ENCODE measurements around the gene STEEP1.
A peak's percentile ranks its signal among the peaks of the same experiment; 100 is the strongest.

The STEEP1 gene

DNA sequence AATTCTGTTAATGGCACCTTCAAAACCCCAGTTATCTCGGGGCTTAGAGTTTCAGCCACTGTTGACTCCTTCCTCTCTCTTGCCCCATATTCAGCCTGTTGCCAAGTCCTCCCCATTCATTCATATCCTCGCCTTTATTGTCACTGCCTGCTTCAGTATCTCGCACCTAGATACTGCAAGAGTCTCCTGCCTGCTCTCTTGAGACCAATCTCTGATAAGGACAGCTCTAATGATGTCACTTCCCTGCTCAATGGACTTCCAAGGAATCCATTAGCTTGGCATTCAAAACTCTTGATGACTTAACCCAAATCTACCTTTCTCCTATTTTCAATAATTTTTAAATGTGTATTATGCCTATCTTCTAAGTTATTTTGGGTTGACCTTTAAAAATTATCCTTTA, 8.0 kb upstream of the STEEP1 start:
- H3K9me3 ChIP-seq = no peaks in the 10 kb centered on the region
- peak overlapping the region; percentile 97 for H3K4me3 ChIP-seq
- H3K27me3 ChIP-seq (ENCODE audit: low read depth) = no peaks in the 10 kb centered on the region
- DNase-seq (ENCODE audit: low spot score in 2 of 2) = no peak
- H3K4me1 ChIP-seq = peaks cover 15% of the 10 kb centered on the region
- in situ Hi-C loops (cut with MboI; ENCODE audit: low sequenced_read_pairs) = no loop called here
- peaks cover 16% of the 10 kb centered on the region for H3K36me3 ChIP-seq (replicated peaks)

DNA sequence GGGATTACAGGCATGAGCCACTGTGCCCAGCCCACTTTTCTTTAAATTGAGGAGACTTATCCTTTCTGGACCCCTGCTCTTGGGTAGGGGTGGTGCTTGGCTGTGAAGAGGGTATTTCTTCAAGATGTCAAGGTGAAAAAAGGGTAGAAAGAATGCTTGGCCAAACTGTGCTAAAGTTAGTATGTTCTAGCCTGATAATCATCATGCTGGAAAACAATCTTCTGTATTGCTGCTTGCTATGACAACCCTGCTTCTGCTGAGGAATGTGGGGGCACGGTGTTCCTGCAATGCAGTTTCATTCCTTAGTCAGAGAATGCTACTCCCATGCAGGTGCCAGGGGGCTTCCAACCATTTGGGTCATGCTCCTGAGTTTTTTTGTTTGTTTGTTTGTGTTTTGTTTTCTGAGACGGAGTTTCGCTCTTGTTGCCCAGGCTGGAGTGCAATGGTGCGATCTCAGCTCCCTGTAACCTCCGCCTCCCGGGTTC, 5.2 kb upstream of the STEEP1 start:
- no peaks in the 10 kb centered on the region for H3K27me3 ChIP-seq (ENCODE audit: low read depth)
- DNase-seq (ENCODE audit: low spot score in 2 of 2) = no peak
- no peak overlapping the region for H3K4me3 ChIP-seq
- H3K4me1 ChIP-seq = peaks cover 6% of the 10 kb centered on the region
- in situ Hi-C loops (cut with MboI; ENCODE audit: low sequenced_read_pairs) = no loop called here
- H3K36me3 ChIP-seq (replicated peaks) = no peaks in the 10 kb centered on the region
- H3K9me3 ChIP-seq = no peaks in the 10 kb centered on the region

DNA sequence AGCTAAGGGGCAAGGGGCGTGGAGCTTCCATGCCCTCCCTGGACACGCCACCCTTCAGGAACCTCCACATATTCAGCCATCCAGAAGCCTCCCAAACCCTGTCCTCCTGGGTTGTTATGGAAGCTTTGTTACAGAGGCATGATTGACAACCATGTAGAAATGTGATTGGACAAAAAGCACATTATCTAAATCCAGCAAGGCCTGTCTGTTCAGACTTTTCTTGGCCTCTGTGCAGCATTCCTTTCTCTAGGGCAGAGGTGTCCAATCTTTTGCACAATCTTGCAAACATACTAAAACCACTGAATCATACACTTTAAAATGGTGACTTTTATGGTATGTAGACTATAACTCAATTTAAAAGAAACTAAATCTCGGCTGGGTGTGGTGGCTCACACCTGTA, 12.7 kb downstream of the STEEP1 start:
- no peak for DNase-seq (ENCODE audit: low spot score in 2 of 2)
- Histone ChIP-seq H3K9me3 (no peaks in the 10 kb centered on the region), H3K4me3 (no peak overlapping the region), H3K4me1 (peaks cover 7% of the 10 kb centered on the region), H3K36me3 (replicated peaks) (peaks cover 6% of the 10 kb centered on the region), H3K27me3 (ENCODE audit: low read depth) (no peaks in the 10 kb centered on the region)
- in situ Hi-C loops (cut with MboI; ENCODE audit: low sequenced_read_pairs) = no loop called here

DNA sequence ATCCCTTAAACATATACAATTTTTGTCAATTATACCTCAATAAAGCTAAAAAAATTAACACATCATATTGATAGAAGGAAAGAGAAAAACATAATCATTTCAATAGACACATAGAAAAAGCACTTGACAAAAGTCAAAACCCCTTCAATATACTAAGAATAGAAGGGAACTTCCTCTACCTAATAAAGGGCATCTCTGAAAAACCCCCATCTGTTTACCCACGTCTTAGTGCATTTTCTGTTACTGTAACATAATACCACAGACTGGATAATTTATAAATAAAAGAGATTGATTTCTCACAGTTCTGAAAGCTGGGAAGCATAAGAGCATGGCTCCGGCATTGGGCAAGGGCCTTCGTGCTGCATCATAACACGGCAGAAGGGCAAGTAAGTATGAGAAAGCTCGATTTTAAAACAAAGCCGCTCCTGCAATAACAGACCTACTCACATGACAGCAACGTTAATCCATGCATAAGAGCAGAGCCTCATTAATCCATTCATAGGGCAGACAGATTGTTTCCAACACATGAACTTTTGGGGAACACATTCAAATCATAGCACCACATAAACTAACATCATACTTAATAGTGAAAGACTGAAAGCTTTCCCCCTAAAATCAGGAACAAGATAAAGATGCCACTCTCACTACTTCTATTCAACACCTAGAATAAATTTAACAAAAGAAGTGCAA, 15.7 kb downstream of the STEEP1 start:
- H3K27me3 ChIP-seq (ENCODE audit: low read depth) = no peaks in the 10 kb centered on the region
- H3K9me3 ChIP-seq = no peaks in the 10 kb centered on the region
- H3K36me3 ChIP-seq (replicated peaks) = peaks cover 3% of the 10 kb centered on the region; the same call in 1 of the 2 replicates
- no peak overlapping the region for H3K4me3 ChIP-seq
- in situ Hi-C loops (cut with MboI; ENCODE audit: low sequenced_read_pairs) = no loop called here
- H3K4me1 ChIP-seq = peaks cover 7% of the 10 kb centered on the region
- DNase-seq (ENCODE audit: low spot score in 2 of 2) = no peak

DNA sequence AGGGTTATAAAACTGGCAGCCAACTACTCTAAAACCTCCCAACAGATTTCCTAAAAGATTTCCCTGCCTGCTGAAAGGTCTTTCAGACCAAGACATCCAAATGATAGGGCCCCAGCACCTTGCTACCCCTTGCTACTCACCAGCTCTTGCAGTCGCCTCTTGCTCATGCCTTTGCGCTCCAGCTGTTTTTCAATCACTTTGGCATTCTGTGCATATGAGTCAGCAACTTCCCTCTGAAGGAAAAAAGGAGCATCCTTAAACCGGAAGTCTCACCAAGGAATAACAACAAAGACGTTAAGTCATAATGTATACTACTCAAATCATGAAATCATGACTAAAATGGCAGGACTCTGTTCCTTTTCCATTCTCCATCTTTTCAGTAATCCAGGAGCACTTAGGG, 24.0 kb downstream of the STEEP1 start:
- no peaks in the 10 kb centered on the region for H3K9me3 ChIP-seq
- no peak for DNase-seq (ENCODE audit: low spot score in 2 of 2)
- in situ Hi-C loops (cut with MboI; ENCODE audit: low sequenced_read_pairs) = no loop called here

DNA sequence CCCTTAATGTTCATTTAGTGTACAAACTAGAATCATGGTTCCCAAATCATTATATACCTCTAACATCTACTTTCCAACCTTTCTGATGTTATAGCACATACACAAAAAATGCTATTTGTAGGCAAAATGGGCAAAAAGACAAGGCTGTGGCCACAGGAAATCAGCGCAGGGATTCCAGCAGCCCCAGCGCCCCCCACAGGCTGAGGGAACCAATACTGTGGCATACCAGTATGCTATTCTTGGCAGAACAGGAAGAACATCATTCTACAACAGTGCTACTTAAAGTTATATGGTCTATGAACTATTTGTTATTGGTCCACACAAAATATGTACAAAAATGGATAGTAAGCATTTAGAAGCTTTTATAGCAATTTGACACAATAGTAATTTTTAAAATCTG, 25.3 kb downstream of the STEEP1 start:
- no peak overlapping the region for H3K4me3 ChIP-seq
- DNase-seq (ENCODE audit: low spot score in 2 of 2) = peak in 1 of 2 experiments; percentile 33
- in situ Hi-C loops (cut with MboI; ENCODE audit: low sequenced_read_pairs) = no loop called here
- H3K27me3 ChIP-seq (ENCODE audit: low read depth) = no peaks in the 10 kb centered on the region
- no peaks in the 10 kb centered on the region for H3K4me1 ChIP-seq
- H3K36me3 ChIP-seq (replicated peaks) = peaks cover 34% of the 10 kb centered on the region
- H3K9me3 ChIP-seq = no peaks in the 10 kb centered on the region

More for the DNA sequence above, 24.0 kb downstream of the STEEP1 start:
- H3K4me1 ChIP-seq = no peaks in the 10 kb centered on the region
- H3K27me3 ChIP-seq (ENCODE audit: low read depth) = no peaks in the 10 kb centered on the region
- no peak overlapping the region for H3K4me3 ChIP-seq
- peaks cover 34% of the 10 kb centered on the region for H3K36me3 ChIP-seq (replicated peaks)

DNA sequence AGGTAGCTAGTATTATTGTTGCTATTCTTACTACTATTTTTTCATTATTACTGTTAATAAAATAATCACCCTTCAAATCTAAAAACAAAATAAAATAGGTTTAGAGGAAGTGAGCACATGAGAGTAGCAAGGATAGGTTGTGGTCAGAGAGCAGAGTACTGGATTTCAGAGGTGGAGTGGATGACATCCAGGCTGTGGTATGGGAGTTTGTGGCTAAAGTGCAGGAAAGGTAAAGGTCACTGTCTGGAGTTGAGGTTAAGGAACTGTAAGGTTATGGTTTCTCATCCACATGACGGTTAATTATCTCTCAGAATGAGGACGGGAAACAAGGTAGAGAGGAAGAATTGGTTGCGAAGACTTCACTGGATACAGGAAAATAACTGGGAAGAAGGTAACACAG, 27.7 kb downstream of the STEEP1 start:
- Histone ChIP-seq H3K4me1 (no peaks in the 10 kb centered on the region), H3K27me3 (ENCODE audit: low read depth) (no peaks in the 10 kb centered on the region), H3K36me3 (replicated peaks) (peaks cover 34% of the 10 kb centered on the region), H3K9me3 (no peaks in the 10 kb centered on the region), H3K4me3 (no peak overlapping the region)
- in situ Hi-C loops (cut with MboI; ENCODE audit: low sequenced_read_pairs) = no loop called here
- DNase-seq (ENCODE audit: low spot score in 2 of 2) = no peak

DNA sequence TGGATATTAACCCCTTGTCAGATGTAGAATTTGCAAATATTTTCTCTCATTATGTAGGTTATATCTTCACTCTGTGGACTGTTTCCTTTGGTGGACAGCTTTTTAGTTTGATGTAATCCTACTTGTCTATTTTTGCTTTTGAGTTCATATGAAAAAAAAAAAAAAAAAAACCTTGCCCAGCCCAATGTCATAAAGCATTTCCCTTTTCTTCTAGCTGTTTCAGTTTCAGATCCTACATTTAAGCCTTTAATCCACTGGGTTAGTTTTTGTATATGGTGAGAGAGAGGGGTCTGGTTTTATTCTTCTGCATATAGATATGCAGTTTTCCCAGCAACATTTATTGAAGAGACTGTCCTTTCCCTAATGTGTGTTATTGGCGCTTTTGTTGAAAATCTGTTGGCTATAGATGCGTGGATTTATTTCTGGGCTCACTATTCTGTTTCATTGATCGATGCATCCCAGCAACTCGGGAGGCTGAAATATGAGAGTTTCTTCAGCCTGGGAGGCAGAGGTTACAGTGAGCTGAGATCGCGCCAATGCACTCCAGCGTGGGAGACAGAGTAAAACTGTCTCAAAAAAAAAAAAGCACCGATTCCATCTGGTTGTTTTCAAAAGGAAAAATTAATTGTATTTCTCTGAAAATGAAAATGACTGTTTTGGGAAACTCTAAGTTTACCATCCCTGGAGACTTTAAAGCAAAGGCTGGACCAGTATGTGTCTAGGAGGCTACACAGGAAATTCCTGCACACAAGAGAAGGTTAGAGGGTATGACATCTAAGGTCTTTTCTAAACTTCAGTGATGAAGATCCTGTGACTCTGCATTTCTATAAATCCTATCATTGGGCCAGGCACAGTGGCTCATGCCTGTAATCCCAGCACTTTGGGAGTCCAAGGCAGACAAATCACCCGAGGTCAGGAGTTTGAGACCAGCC, 35.6 kb downstream of the STEEP1 start:
- Histone ChIP-seq H3K27me3 (ENCODE audit: low read depth) (no peaks in the 10 kb centered on the region), H3K36me3 (replicated peaks) (no peaks in the 10 kb centered on the region; the same call in 1 of the 2 replicates), H3K9me3 (no peaks in the 10 kb centered on the region), H3K4me1 (no peaks in the 10 kb centered on the region), H3K4me3 (no peak overlapping the region)
- DNase-seq (ENCODE audit: low spot score in 2 of 2) = no peak
- in situ Hi-C loops (cut with MboI; ENCODE audit: low sequenced_read_pairs) = no loop called here

DNA sequence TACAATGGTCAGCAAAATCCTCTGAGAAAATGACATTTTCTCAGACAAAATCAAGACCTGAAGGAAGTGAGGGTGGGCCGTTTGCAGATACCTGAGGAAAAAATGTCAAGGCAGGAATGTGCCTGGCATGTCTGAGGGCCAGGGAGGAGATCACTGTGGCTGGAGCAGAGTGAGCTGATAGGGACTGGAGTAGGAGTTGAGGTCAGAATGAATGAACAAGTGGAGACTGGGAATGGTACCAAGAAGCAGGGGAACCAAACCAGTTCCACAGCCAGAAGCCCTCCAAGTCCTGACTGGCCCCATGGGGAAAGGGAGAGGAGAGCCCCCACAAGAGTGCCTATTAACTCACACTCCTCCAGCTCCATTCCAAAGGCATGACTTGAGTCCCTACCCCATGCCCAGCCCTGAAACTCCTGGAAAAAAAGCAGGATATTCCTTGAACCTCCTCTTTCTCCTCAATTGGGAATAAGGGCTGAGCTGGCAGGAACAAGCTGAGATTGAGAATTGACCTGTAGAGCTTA, 41.5 kb downstream of the STEEP1 start:
- Histone ChIP-seq H3K27me3 (ENCODE audit: low read depth) (peaks cover 3% of the 10 kb centered on the region; the same call in 1 of the 2 replicates), H3K4me3 (no peak overlapping the region), H3K36me3 (replicated peaks) (no peaks in the 10 kb centered on the region), H3K4me1 (no peaks in the 10 kb centered on the region), H3K9me3 (no peaks in the 10 kb centered on the region)
- in situ Hi-C loops (cut with MboI; ENCODE audit: low sequenced_read_pairs) = loop anchor here (25.0 kb wide), 3 partner anchors 214 to 714 kb away; no protein-coding TSS in a partner anchor
- DNase-seq (ENCODE audit: low spot score in 2 of 2) = no peak

DNA sequence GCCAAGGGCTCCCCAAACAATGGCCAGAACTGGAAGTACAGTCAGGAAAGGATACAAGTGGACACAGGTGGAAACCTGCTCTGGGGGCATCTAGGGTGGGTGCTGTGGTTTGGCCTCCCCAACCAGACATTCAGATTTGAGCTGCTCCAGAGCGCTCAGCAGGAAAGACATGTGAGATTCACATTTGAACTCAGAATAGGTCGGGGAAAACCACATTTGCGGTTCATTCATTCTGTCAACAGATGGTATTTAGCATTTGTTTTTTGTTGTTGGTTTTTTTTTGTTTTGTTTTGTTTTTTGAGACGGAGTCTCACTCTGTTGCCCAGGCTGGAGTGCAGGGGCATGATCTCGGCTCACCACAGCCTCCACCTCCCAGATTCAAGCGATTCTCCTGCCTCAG, 44.0 kb downstream of the STEEP1 start:
- Histone ChIP-seq H3K9me3 (no peaks in the 10 kb centered on the region), H3K4me1 (no peaks in the 10 kb centered on the region), H3K4me3 (no peak overlapping the region), H3K36me3 (replicated peaks) (no peaks in the 10 kb centered on the region), H3K27me3 (ENCODE audit: low read depth) (peaks cover 3% of the 10 kb centered on the region; the same call in 1 of the 2 replicates)
- in situ Hi-C loops (cut with MboI; ENCODE audit: low sequenced_read_pairs) = loop anchor here (25.0 kb wide), 3 partner anchors 216 to 716 kb away; no protein-coding TSS in a partner anchor
- DNase-seq (ENCODE audit: low spot score in 2 of 2) = no peak

DNA sequence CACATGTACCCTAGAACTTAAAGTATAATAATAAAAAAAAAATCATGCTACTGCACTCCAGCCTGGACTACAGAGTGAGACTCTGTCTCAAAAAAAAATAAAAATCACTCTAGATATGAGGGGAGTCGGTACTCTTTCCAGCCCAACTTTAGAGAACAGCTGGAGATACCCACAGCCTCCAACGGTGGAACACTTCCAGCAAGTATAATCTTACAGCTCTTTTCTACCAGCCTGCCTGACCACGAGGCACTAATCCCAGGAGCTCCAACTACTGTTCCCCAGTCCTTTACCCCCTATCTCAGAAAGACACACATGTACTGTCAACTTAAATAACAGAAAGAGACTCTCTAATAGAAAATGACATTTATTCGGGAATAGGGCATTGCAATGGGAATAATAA, 46.8 kb downstream of the STEEP1 start:
- Histone ChIP-seq H3K27me3 (ENCODE audit: low read depth) (peaks cover 3% of the 10 kb centered on the region; the same call in 1 of the 2 replicates), H3K4me3 (no peak overlapping the region)
- in situ Hi-C loops (cut with MboI; ENCODE audit: low sequenced_read_pairs) = loop anchor here (25.0 kb wide), 3 partner anchors 219 to 719 kb away; no protein-coding TSS in a partner anchor

DNA sequence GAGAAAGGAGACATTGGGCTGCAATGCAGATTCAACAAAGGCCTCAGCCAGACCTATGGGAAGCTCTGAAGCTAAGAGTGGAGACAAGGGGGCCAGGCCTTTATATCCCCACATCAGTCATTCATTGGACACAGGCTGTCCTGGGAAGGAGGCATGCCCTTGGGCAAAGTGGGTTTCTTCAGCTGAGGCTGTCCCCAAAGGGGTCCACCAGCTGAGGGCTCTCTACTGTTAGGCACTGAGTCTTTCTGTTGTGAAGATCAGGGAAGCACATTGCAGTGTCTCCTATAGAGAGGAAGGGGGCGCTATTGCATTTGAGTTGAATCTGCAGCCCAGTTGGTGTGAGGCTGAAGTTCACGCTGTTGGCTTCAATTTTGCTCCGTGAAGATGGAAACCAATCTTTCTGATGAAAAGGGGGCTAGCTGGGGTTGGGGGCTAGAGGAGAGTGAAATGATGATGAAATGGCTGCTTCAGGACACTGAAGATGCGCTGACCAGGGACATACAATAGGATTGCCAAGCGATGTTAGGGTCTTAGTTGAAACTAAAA, 49.0 kb downstream of the STEEP1 start:
- DNase-seq (ENCODE audit: low spot score in 2 of 2) = peak; percentile 63 to 75
- Histone ChIP-seq H3K27me3 (ENCODE audit: low read depth) (peaks cover 3% of the 10 kb centered on the region; the same call in 1 of the 2 replicates), H3K36me3 (replicated peaks) (no peaks in the 10 kb centered on the region), H3K9me3 (no peaks in the 10 kb centered on the region), H3K4me3 (no peak overlapping the region), H3K4me1 (no peaks in the 10 kb centered on the region)
- in situ Hi-C loops (cut with MboI; ENCODE audit: low sequenced_read_pairs) = loop anchor here (25.0 kb wide), 3 partner anchors 221 to 721 kb away; no protein-coding TSS in a partner anchor

More for the DNA sequence above, 46.8 kb downstream of the STEEP1 start:
- Histone ChIP-seq H3K4me1 (no peaks in the 10 kb centered on the region), H3K9me3 (no peaks in the 10 kb centered on the region), H3K36me3 (replicated peaks) (no peaks in the 10 kb centered on the region)
- DNase-seq (ENCODE audit: low spot score in 2 of 2) = no peak

DNA sequence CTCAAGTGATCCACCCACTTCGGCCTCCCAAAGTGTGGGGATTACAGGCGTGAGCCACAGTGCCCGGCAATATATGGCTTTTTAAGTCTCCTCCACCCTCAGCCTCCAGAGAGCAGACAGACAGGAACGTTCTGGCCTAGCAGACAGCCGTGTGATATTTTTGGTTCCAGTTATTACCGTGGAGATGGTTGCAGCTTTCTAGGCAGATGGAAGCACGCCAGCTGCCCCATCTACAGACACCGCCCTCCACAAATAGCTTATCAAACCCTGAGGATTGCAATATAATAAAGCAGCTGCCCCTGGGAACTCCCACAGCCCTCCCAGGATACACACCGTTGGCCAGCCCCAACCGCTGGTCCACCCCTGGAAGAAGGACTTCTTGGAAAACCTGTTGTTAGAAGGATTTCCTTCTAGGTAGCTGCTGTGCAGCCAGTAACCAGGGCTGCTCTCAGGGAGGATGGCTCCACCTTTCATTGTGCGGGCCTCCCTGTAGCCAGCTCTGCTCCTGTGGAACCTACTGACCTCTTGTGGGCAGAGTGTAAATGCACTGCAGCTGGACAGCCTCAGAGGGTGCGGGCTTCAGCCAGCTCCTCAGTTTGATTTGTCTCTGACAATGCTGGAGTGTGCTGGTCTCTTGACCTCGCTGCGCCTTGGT, 52.9 kb downstream of the STEEP1 start:
- in situ Hi-C loops (cut with MboI; ENCODE audit: low sequenced_read_pairs) = loop anchor here (25.0 kb wide), 3 partner anchors 225 to 725 kb away; no protein-coding TSS in a partner anchor

More for the DNA sequence above, 52.9 kb downstream of the STEEP1 start:
- Histone ChIP-seq H3K4me3 (no peak overlapping the region), H3K27me3 (ENCODE audit: low read depth) (no peaks in the 10 kb centered on the region), H3K36me3 (replicated peaks) (no peaks in the 10 kb centered on the region), H3K4me1 (no peaks in the 10 kb centered on the region), H3K9me3 (no peaks in the 10 kb centered on the region)
- DNase-seq (ENCODE audit: low spot score in 2 of 2) = peak; percentile 84 to 86
